Globus pallidus (tissue), 1 donor: ENCODE measurements around the gene DHRS2.
"Not testable (repeated sequence)": the region's sequence is repeated elsewhere in the genome, so short reads cannot be mapped to it uniquely, and the experiment has no call there.

Experiments
- DNase-seq: peaks from one replicate; pipeline ENCODE4 v3.0.0-alpha.2; 2015; ENCODE audit warnings: low spot score

DHRS2 gene

GRCh38 chr14:23633160-23633701 is 2.9 kb upstream of the DHRS2 start:
- DNase-seq = no peak

GRCh38 chr14:23634698-23635412 is 1.3 kb upstream of the DHRS2 start:
- not testable (repeated sequence) for DNase-seq

- DNase-seq = not testable (repeated sequence)
Observed at GRCh38 chr14:23637312-23637654, 1.1 kb downstream of the DHRS2 start.

- DNase-seq = not testable (repeated sequence)
Observed at GRCh38 chr14:23637655-23638413, 1.7 kb downstream of the DHRS2 start.

GRCh38 chr14:23638414-23639047 is 2.4 kb downstream of the DHRS2 start:
- no peak for DNase-seq

GRCh38 chr14:23639048-23639890 is 3.1 kb downstream of the DHRS2 start:
- DNase-seq = no peak

DNA sequence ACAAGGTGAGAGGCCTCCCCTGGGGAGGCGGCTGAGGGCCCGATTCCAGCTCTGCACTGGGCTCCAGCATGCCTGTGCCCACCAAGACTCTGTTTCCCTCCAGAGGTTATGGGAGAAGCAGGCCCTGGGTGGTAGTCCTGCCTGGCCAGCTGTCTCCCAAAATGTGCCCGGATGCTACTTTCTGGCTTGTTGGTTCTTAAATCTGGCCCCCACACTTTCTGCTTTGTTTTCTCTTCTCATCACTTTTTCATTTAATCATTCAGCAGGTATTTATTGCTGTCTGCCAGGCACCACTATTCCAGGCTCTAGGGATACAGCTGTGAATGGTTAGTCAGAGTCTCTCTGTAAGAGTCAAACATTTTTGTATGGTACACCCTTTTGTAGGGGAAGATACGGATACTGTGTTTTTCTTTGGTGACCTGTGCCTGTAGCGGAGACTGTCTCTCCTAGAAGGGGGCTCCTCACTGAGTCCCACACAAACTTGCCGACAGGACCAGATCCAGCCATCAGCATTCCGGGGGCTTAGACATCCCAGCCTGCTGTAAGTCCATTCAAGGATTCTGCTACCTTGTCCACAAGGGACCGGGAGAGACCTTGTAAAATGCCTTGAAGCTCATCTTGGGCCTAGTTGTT is 3.8 kb downstream of the DHRS2 start:
- DNase-seq = no peak

GRCh38 chr14:23640524-23641141 is 4.5 kb downstream of the DHRS2 start:
- peak; percentile 8 for DNase-seq

GRCh38 chr14:23641180-23641914 is 5.2 kb downstream of the DHRS2 start:
- no peak for DNase-seq

GRCh38 chr14:23641915-23642588 is 5.9 kb downstream of the DHRS2 start:
- no peak for DNase-seq

- DNase-seq = no peak
Observed at GRCh38 chr14:23643533-23644194, 7.5 kb downstream of the DHRS2 start.

DNA sequence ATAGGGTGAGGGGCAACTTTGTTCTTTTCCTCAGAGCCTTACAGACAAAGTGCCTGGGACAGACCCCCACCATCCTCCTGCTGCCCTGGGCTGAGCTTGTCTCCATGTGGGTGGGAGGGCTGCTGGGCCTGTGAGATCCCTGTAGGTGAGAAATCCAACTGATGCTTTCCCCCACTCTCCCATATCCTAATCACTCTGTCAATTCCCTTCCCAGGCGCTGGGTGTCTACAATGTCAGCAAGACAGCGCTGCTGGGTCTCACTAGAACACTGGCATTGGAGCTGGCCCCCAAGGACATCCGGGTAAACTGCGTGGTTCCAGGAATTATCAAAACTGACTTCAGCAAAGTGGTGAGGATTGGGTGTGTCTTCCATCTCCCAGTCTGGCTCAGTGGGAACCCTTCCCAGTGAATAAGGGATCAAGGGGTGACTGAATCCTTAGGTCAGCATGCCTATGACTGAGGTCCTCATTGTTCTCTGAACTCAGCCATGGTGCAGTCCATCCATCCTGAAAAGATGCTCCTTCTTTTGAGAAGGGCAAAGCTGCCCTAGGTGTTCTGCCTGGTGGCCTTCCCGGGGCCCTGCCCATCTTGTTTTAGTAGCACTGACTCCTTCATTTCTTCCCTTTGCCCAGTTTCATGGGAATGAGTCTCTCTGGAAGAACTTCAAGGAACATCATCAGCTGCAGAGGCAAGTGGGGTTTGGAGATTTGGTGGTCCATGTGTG is 8.2 kb downstream of the DHRS2 start:
- DNase-seq = no peak

DNA sequence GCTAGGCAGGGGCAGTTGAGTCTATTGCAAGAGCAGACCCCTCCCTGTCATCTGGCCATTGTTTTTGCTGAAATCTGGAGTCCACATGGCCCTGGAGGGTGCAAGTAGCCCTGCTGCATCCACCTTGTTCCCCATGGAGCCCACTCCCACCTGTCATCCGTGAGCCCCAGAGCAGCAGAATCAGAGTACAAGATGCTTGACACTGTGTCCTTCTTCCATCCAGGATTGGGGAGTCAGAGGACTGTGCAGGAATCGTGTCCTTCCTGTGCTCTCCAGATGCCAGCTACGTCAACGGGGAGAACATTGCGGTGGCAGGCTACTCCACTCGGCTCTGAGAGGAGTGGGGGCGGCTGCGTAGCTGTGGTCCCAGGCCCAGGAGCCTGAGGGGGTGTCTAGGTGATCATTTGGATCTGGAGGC is 8.8 kb downstream of the DHRS2 start:
- DNase-seq = no peak

GRCh38 chr14:23645504-23645811 is 9.3 kb downstream of the DHRS2 start:
- no peak for DNase-seq

- DNase-seq = no peak
Observed at GRCh38 chr14:23645812-23646647, 9.9 kb downstream of the DHRS2 start.

DNA sequence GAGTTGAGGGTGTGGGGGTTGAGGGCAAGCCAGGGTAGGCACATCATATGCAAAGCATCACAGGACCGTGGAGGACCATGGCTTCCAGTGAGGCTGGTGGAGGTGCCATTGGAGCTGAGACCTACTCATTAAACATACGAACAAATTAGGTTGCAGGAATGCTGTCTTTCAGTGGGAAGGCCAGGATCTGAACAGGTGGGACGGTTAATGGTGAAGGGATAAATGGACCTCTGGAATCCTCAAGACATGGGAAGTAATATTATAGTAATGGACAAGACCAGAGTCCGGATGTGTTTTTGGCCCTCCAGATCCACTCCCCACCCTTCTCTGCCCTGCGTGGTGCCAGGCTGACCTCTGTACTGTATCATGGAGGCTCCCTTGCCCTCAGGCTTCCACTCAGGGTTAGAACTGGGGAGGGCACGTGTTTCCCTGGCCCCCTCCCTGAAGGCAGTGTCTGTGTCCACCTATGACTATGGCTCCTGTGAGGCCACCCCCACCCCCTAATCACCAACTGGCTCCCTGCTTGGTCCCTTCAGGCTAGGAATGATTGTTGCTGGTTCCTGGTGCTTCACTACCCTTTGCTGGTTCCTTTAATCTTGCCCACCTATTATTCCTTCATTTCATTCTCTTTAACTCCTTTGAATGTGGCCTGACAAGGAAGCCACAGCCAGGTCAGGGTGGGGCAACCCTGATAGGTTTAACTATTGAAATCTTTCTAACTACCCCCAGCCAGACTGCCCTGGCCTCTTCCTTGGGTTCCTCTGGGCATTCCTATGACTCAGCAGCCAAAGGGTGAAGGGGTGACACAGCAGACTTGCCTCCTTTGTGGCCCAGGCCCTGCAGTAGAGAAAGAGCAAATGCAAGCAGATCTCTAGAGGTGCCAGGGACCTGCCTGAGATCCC is 10.7 kb downstream of the DHRS2 start:
- DNase-seq = no peak

GRCh38 chr14:23647619-23648018 is 11.5 kb downstream of the DHRS2 start:
- DNase-seq = no peak
